Forelimb muscle (tissue), 1 donor: Measurements from ENCODE around the gene LRP2. TPM values are rescaled to one million over a fixed set of nuclear protein-coding genes. Genes with fewer than 3 reads are reported as not detected.

Experiments
- DNase-seq: peaks from one replicate; pipeline ENCODE4 v3.0.0-alpha.2; 2013; ENCODE audit warnings: low read depth
- polyA plus RNA-seq: library from polyadenylated mRNA; unstranded; fragments of 120-200 nt; gene quantifications from one replicate; pipeline ENCODE4 v1.2.1, GENCODE V29; 2013; ENCODE audit not compliant: insufficient read length

Gene LRP2
- polyA plus RNA-seq, 1 donor = 0.01 TPM

DNA sequence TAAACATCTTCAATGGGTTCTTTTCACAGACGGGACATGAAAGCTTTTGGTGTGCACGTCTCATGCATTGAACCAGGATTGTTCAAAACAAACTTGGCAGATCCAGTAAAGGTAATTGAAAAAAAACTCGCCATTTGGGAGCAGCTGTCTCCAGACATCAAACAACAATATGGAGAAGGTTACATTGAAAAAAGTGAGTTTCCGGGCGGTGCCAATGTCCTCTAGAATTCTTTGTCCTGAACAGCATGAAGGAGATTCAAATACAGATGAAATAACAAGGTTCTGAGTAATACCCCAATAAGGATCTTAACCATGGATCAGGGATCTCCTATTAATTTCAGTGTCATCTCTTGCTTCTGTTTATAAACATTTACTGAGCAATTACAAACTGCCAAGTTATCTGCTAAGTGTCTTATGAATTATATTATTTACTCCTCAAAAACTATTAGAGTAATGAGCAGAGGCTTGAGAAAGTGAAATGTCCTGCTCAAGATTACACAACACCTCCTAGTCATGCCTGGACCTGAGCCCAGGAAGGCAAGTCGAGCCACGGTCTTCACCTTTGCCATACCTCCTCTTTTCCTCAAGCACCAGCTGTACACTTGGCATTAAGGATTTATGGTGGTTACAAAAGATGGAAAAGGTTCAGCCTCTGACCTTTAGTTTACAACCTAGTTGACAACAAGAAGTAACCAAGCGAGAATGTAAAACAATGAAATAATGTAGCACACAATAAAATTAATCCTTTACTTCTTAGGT, 270.4 kb downstream of the LRP2 start:
- no peak for DNase-seq

DNA sequence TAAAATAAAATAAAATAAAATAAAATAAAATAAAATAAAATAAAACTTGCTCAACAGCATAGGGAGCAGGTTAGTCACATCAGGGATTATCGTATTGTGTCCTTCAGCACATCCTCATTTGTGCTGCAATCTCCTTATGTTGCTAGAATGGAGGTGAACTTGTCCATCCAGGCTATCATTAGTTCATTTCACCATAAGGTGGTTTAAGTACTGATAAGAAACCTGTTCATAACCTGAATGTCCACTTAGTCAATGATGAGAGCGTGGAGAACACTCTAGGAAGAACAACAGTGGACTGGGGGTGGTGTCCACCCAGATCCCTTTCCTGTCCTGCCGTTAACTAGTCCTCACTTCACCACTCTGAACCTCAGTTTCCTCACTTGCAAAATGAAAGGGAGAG, 271.1 kb downstream of the LRP2 start:
- DNase-seq = no peak

DNA sequence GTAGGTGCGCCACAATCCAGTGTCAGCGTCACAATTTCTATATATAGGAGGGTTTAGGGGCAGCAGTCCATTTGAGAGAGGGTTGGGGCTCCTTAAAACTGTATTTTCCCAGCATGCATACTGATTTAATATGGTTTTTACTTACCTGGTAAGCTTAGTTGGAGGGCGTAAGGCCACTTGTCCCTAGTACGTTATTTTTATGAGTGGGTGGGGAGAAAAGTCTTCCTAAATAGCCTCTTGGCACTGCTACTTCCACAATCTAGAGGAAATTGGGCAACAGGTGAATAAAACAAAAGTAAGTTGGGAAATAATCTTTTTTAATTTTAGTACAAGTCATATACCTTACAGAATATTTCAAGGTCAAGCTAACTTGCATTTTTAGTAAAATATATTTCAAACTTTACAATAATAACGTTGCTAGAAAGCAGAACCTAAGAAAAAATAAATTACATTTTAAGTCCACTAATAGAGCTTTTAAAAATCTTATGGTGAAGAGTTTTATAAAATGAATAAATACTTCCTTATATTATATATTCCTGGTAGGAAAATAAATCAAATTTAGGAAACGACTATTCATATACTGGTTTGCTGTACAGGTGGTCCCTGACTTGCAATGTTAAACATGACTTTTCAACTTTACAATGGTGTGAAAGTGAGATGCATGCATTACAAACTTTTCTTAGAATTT, 272.1 kb downstream of the LRP2 start:
- DNase-seq = no peak

DNA sequence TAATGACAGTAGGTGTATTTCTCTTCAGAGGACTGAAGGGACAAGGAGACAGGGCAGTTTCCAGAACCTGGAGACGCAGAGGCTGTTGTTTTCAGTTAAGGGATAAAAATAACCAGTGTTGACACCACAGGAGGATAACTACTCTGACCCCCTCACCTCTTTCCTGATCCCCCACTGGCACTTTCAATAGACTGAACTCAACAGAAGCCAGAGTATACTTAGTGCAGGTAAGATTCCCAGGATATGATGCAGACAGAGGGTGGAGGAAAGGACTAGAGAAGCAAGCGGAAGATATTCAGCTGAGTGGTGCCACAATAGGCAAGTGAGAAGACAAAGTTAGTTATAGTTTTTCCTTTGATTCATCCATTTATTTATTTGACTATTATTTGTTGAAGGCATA, 273.2 kb downstream of the LRP2 start:
- no peak for DNase-seq

DNA sequence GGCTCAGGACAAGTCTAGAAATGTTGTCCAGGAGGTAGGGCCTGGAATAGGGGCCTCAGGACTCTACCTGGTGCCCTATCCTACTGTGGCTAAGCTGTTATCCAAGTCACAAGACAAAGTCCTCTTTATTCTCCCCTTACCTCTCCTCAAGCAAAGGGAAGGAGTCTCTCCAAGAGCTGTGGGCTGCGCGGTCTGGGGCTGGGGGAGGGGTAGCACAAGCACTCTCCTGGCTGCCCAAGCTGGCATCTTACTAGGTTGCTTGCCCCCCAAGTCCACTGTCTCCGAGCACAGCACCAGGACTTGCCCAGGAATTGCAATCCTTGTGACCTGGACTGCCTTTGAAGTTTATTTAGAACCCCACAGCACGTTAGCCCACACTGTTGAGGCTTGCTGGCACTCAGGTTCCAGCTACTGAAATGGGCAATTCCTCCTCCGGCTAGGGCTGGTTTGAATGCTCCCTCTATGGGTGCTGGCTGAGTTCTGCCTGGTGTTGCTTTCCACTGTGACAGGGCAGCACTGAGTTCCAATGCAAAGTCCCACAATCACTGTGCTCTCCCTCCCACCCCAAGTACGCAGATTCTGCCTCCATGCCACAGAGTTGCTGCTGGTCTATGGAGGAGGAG, 274.5 kb downstream of the LRP2 start:
- DNase-seq = no peak

DNA sequence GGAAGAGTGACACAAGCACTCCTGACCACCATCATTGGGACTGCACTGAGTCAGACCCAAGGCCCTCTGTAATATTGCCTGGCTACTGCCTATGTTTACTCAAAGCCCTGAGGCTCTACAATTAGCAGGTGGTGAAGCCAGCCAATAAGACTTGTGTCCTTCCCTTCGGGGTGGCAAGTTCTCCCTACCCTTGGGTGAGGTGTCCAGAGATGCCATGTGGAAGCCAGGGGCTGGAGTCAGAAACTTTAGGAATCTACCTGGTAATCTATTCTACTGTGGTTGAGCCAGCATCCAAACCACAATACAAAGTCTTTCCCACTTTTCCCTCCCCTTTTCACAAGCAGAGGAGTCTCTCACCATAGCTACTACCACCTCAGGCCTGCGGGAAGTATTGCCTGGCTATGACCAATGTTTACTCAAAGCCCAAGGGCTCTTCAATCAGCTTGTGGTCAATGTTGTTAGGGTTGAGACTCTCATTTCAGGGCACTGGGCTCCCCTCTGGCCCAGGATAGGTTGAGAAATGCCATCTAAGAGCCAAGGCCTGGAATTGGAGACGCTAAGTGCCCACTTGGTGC, 275.4 kb downstream of the LRP2 start:
- DNase-seq = no peak

DNA sequence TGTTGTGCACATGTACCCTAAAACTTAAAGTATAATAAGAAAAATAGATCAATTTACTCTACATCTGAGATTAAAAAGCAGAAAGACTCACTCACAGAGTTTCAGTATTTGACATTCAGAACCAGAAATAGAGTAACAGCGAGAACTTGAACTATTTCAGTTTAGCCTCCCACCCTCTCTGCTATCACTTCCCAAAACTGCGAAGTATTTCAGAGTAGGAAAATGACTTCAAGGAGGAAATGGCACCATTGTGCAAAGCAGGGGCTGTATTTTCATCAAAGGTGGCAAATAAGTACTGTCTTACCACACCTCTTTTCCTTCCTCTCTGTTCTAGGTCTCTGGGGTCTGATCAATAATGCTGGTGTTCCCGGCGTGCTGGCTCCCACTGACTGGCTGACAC, 279.3 kb downstream of the LRP2 start:
- no peak for DNase-seq

DNA sequence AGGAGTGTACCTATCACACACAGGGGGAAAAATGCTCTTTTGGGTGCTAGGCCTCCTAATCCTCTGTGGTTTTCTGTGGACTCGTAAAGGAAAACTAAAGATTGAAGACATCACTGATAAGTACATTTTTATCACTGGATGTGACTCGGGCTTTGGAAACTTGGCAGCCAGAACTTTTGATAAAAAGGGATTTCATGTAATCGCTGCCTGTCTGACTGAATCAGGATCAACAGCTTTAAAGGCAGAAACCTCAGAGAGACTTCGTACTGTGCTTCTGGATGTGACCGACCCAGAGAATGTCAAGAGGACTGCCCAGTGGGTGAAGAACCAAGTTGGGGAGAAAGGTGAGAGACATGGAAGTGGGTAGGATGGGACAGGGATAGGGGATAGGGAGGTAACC, 280.8 kb downstream of the LRP2 start:
- no peak for DNase-seq

DNA sequence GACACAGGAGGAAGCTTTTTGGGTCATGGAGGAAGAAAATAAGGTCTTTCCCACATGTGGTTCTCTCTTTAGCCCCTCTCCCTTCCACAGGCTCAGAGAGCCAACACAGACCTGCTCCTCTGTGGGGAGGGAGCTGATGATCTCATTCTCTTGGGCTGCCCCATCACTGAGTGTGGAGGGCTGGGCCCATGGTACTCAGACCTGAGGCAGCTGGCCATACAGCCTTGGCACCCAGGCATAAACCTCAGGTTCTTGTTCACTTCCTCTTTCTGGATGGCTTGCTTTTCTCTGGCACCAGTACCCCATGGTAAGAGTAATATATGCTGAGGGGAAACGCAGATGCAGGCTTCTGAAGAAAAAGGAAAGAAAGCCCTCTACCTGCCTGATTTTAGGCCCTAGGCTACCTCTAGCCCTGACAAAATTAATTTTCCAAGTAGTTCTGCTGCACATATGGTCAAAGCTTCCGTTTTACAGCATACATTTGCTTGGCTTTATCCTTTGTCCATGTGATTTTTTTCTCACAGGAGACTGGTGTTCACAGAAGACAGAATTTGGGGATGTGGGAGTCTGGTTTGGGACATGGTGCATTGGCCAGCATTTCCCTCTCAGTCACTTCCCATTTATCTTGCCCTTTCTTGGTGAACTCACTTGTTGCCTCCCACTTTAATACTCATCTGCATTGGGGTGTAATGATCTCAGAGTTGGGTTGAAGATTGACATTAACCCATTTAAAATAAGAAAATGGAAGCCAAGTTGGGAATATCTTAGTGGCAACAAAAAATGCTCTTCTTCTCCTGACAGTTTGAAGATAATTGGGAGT, 281.9 kb downstream of the LRP2 start:
- DNase-seq = no peak

DNA sequence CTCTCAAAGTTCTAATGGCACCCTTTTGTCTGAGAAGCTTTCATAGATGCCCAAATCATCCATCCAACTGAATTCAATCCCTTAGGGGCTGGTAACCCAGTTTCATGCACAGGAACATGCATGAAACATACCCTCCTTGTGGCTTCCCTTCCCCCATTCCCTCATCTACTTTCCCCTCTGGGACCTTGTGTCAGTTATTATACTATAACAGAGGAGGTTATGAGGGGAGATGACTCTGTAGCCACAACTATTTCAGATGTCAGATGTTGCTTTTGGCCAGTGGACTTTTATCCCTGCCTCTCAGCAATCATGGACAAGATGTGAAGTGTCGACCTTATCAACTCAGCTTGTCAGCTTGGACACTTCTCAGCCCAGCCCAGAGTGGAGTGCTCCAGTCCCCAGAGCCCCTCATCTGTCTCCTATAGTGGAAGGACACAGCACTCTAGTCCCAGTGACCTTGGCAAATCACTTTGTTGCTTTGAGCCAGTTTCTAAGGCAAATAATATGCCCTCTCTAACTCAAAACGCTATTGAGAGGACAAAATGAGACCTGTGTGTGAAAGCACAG, 284.6 kb downstream of the LRP2 start:
- no peak for DNase-seq

Other genes with a start within 250 kb of the LRP2 start
- gene BBS5, start 117.0 kb upstream of the LRP2 start, polyA plus RNA-seq = 6.7 TPM
- 4,199 TPM for gene KLHL41, start 147.2 kb upstream of the LRP2 start, polyA plus RNA-seq
- 30.0 TPM for gene FASTKD1, start 211.3 kb upstream of the LRP2 start, polyA plus RNA-seq
- 50.7 TPM for gene PPIG, start 221.8 kb upstream of the LRP2 start, polyA plus RNA-seq